ENCODE measurements around the gene CNRIP1. TPM values are rescaled to one million over a fixed set of nuclear protein-coding genes. Genes with fewer than 3 reads are reported as not detected.

The CNRIP1 gene
- total RNA-seq, 1 donor from 2014 or later = not detected

DNA sequence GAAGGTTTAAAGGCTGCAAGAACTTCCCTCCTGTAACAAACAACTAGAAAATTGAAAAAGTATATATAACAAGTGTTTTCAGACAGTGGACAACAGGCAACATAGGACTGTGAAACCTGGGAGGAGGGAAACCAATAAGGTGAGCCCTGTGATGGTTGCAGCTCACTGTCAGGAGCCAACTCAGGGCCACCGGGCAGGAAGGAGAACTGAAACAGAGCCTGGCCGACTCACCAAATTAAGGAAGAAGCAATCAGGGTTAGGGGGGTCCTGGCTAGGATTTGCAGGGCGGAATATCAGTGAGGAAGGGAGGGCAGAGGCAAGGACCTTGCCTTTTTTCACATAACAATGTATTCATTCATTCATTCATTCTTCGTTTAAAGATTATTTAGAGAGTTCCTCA is 21.8 kb upstream of the CNRIP1 start:
- no peak for ATAC-seq (ENCODE audit: low read depth)
- intact Hi-C loops (cut with micrococcal nuclease) = no loop called here
- Mint-ChIP-seq H3K27ac (no peak overlapping the region), H3K27me3 (peaks cover 3% of the 10 kb centered on the region), H3K4me3 (no peak overlapping the region), H3K4me1 (peaks cover 3% of the 10 kb centered on the region), H3K9me3 (no peaks in the 10 kb centered on the region), H3K36me3 (ENCODE audit: low read depth) (no peaks in the 10 kb centered on the region)
- ChIA-PET CTCF (no interaction called here), POLR2A (no interaction called here)
- TF ChIP-seq CTCF (IDR thresholded peaks at IDR 0.05) = no peak
- no peak for DNase-seq

GRCh38 chr2:68341062-68341329 is 21.2 kb upstream of the CNRIP1 start:
- intact Hi-C loops (cut with micrococcal nuclease) = no loop called here
- POLR2A ChIA-PET = interaction anchor here (1.5 kb wide), 1 partner anchor 9 kb away, joined by 3 read pairs; no protein-coding TSS in a partner anchor
- Mint-ChIP-seq H3K9me3 (no peaks in the 10 kb centered on the region), H3K4me3 (no peak overlapping the region), H3K36me3 (ENCODE audit: low read depth) (no peaks in the 10 kb centered on the region), H3K4me1 (peaks cover 3% of the 10 kb centered on the region), H3K27me3 (no peaks in the 10 kb centered on the region), H3K27ac (no peak overlapping the region)
- ATAC-seq (ENCODE audit: low read depth) (no peak), DNase-seq (no peak)
- CTCF ChIA-PET = no interaction called here
- no peak for TF ChIP-seq CTCF (IDR thresholded peaks at IDR 0.05)

- DNase-seq (no peak), ATAC-seq (ENCODE audit: low read depth) (no peak)
- Mint-ChIP-seq H3K4me3 (no peak overlapping the region), H3K9me3 (no peaks in the 10 kb centered on the region), H3K36me3 (ENCODE audit: low read depth) (no peaks in the 10 kb centered on the region), H3K27ac (no peak overlapping the region), H3K27me3 (no peaks in the 10 kb centered on the region), H3K4me1 (peaks cover 3% of the 10 kb centered on the region)
- no peak for TF ChIP-seq CTCF (IDR thresholded peaks at IDR 0.05)
- ChIA-PET POLR2A (interaction anchor here (1.5 kb wide), 1 partner anchor 10 kb away, joined by 3 read pairs; no protein-coding TSS in a partner anchor), CTCF (no interaction called here)
- intact Hi-C loops (cut with micrococcal nuclease) = no loop called here
Observed at GRCh38 chr2:68340226-68341061, 20.7 kb upstream of the CNRIP1 start.

- DNase-seq (no peak), ATAC-seq (ENCODE audit: low read depth) (no peak)
- no peaks in the 10 kb centered on the region for H3K4me1 Mint-ChIP-seq
- intact Hi-C loops (cut with micrococcal nuclease) = no loop called here
- TF ChIP-seq CTCF (IDR thresholded peaks at IDR 0.05) = no peak
- no peak overlapping the region for H3K27ac Mint-ChIP-seq
- H3K4me3 Mint-ChIP-seq = no peak overlapping the region
- H3K27me3 Mint-ChIP-seq = peaks cover 6% of the 10 kb centered on the region
- H3K36me3 Mint-ChIP-seq (ENCODE audit: low read depth) = no peaks in the 10 kb centered on the region
- ChIA-PET CTCF (no interaction called here), POLR2A (no interaction called here)
- H3K9me3 Mint-ChIP-seq = no peaks in the 10 kb centered on the region
Observed at GRCh38 chr2:68336192-68336591, 16.4 kb upstream of the CNRIP1 start.

DNA sequence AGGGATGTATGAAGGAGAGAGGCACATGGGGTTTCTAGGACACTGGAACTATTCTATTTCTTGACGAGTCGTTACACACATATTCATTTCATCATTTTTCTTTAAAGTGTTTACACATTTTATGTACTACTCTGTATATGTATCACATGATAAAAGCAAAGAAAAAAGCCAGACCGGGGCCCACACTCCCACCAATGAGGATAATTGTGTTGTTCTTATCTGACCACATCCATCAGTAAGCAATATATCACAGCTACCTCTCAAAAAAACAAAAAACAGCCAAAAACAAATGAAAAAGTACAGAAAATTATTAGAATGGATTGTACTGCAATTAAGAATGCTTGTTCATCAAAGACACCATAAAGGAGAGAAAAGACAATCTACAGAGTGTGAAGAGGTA is 14.2 kb upstream of the CNRIP1 start:
- H3K36me3 Mint-ChIP-seq (ENCODE audit: low read depth) = no peaks in the 10 kb centered on the region
- TF ChIP-seq CTCF (IDR thresholded peaks at IDR 0.05) = no peak
- H3K27me3 Mint-ChIP-seq = peaks cover 6% of the 10 kb centered on the region
- intact Hi-C loops (cut with micrococcal nuclease) = no loop called here
- no peak overlapping the region for H3K27ac Mint-ChIP-seq
- POLR2A ChIA-PET = no interaction called here
- CTCF ChIA-PET = no interaction called here
- no peaks in the 10 kb centered on the region for H3K9me3 Mint-ChIP-seq
- H3K4me3 Mint-ChIP-seq = no peak overlapping the region
- no peak for ATAC-seq (ENCODE audit: low read depth)
- DNase-seq = no peak
- H3K4me1 Mint-ChIP-seq = no peaks in the 10 kb centered on the region

Data from activated B cell treated with CpG ODN at 0.5 μM for 24 hours (primary cell).